Measurements from ENCODE around the gene ARPP21. TPM values are rescaled to one million over a fixed set of nuclear protein-coding genes. Genes with fewer than 3 reads are reported as not detected.

ARPP21 gene
- polyA plus RNA-seq, 1 donor (not counting 4 experiments of a cell fraction or from before 2014, with no cell fraction given) = not detected

DNA sequence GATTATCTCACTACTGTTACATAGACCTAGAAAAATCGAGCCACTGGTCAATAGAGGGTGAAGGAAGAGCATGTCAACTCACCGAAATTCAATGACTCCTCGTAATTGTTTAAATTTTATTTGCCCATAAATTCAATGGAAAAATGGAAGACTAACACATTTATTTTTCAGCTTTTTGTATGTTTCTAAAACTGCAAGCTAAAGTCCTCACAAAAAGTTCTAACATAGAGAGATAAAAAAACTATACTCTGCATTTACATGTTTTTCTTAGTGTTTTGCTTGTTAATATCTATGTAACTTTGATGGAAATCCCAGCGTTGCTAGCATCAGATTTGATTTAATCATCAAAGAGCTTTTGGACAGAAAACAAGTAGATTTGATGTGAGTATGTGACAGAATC lies 6.8 kb downstream of the ARPP21 start:
- Histone ChIP-seq H3K9ac (ENCODE audit: control insufficient read depth, extremely low read depth, insufficient read depth, low read length) (no peak overlapping the region), H3K36me3 (ENCODE audit: control insufficient read depth in 2 of 2, extremely low read depth in 1 of 2, insufficient read depth in 2 of 2, low read length in 2 of 2) (no peaks in the 10 kb centered on the region), H2AFZ (ENCODE audit: control insufficient read depth, low read length) (no peak overlapping the region), H3K4me3 (ENCODE audit: control insufficient read depth in 2 of 3, extremely low read depth in 1 of 3, insufficient read depth in 2 of 3, low read depth in 1 of 3, low read length in 3 of 3) (no peak overlapping the region), H3K27me3 (ENCODE audit: control insufficient read depth, extremely low read depth, insufficient read depth, low read length) (no peaks in the 10 kb centered on the region), H3K4me2 (ENCODE audit: control insufficient read depth, extremely low read depth, insufficient read depth, low read depth, low read length) (no peak overlapping the region), H3K79me2 (ENCODE audit: control insufficient read depth, insufficient read depth, low read length) (no peaks in the 10 kb centered on the region), H3K9me3 (ENCODE audit: control insufficient read depth, low read depth, low read length) (no peaks in the 10 kb centered on the region), H3K27ac (ENCODE audit: control insufficient read depth, insufficient read depth, low read length) (no peak overlapping the region), H4K20me1 (ENCODE audit: control insufficient read depth, extremely low read depth, insufficient read depth, low read length) (no peaks in the 10 kb centered on the region), H3K4me1 (ENCODE audit: control insufficient read depth, extremely low read depth, insufficient read depth, low read length) (no peaks in the 10 kb centered on the region), H3K9me1 (ENCODE audit: control insufficient read depth, extremely low read depth, insufficient read depth, low read length) (no peaks in the 10 kb centered on the region)
- no peak for FAIRE-seq
- dilution Hi-C loops (cut with MboI; ENCODE audit: extremely low pct_ligation_motif_present, low sequenced_read_pairs) = no loop called here
- no peak for TF ChIP-seq CTCF (optimal IDR thresholded peaks at IDR 0.05 in 1 of 3, IDR thresholded peaks at IDR 0.05 in 1 of 3, conservative IDR thresholded peaks at IDR 0.05 in 1 of 3; ENCODE audit: extremely low read depth in 1 of 3, insufficient read depth in 2 of 3, low read length in 3 of 3)
- TF ChIP-seq EZH2 (IDR thresholded peaks at IDR 0.05; ENCODE audit: low read length) = no peak
- DNase-seq (ENCODE audit: low read depth, low spot score) = no peak

- Histone ChIP-seq H3K4me3 (ENCODE audit: control insufficient read depth in 2 of 3, extremely low read depth in 1 of 3, insufficient read depth in 2 of 3, low read depth in 1 of 3, low read length in 3 of 3) (no peak overlapping the region), H3K9me1 (ENCODE audit: control insufficient read depth, extremely low read depth, insufficient read depth, low read length) (no peaks in the 10 kb centered on the region), H2AFZ (ENCODE audit: control insufficient read depth, low read length) (no peak overlapping the region), H3K36me3 (ENCODE audit: control insufficient read depth in 2 of 2, extremely low read depth in 1 of 2, insufficient read depth in 2 of 2, low read length in 2 of 2) (no peaks in the 10 kb centered on the region), H3K79me2 (ENCODE audit: control insufficient read depth, insufficient read depth, low read length) (no peaks in the 10 kb centered on the region), H3K27ac (ENCODE audit: control insufficient read depth, insufficient read depth, low read length) (no peak overlapping the region), H3K4me2 (ENCODE audit: control insufficient read depth, extremely low read depth, insufficient read depth, low read depth, low read length) (no peak overlapping the region), H3K9me3 (ENCODE audit: control insufficient read depth, low read depth, low read length) (no peaks in the 10 kb centered on the region), H3K9ac (ENCODE audit: control insufficient read depth, extremely low read depth, insufficient read depth, low read length) (no peak overlapping the region), H3K27me3 (ENCODE audit: control insufficient read depth, extremely low read depth, insufficient read depth, low read length) (no peaks in the 10 kb centered on the region), H4K20me1 (ENCODE audit: control insufficient read depth, extremely low read depth, insufficient read depth, low read length) (no peaks in the 10 kb centered on the region), H3K4me1 (ENCODE audit: control insufficient read depth, extremely low read depth, insufficient read depth, low read length) (no peaks in the 10 kb centered on the region)
- DNase-seq (ENCODE audit: low read depth, low spot score) = no peak
- dilution Hi-C loops (cut with MboI; ENCODE audit: extremely low pct_ligation_motif_present, low sequenced_read_pairs) = no loop called here
- no peak for TF ChIP-seq EZH2 (IDR thresholded peaks at IDR 0.05; ENCODE audit: low read length)
- TF ChIP-seq CTCF (optimal IDR thresholded peaks at IDR 0.05 in 1 of 3, IDR thresholded peaks at IDR 0.05 in 1 of 3, conservative IDR thresholded peaks at IDR 0.05 in 1 of 3; ENCODE audit: extremely low read depth in 1 of 3, insufficient read depth in 2 of 3, low read length in 3 of 3) = no peak
- FAIRE-seq = no peak
Measured at GRCh38 chr3:35647461-35647860, 8.1 kb downstream of the ARPP21 start.
